SJSA1 (cell line): ENCODE measurements around the gene KDM5A. TPM values are rescaled to one million over a fixed set of nuclear protein-coding genes. Genes with fewer than 3 reads are reported as not detected.

ENCODE experiments used
- DNase-seq, 2 experiments: peaks; one replicate each; pipeline ENCODE4 v3.0.0-alpha.2; 2015 to 2020; ENCODE audit warnings: low spot score in 2 of 2, low read depth in 1 of 2
- H3K27ac ChIP-seq: fragments of 250-450 bp; sonication (Bioruptor Pico); 2 replicates; pipeline ENCODE4 v1.5.1; 2020; ENCODE audit warnings: mild to moderate bottlenecking, moderate library complexity
- H3K27me3 ChIP-seq: fragments of 250-450 bp; sonication (Bioruptor Pico); replicated peaks from 2 replicates; pipeline ENCODE4 v1.5.1; 2020; ENCODE audit warnings: mild to moderate bottlenecking, moderate library complexity
- H3K36me3 ChIP-seq: fragments of 250-450 bp; sonication (Bioruptor Pico); 2 replicates; pipeline ENCODE4 v1.5.1; 2020; ENCODE audit warnings: mild to moderate bottlenecking
- H3K4me1 ChIP-seq: fragments of 250-450 bp; sonication (Bioruptor Pico); replicated peaks from 2 replicates; pipeline ENCODE4 v1.6.1; 2021; ENCODE audit warnings: mild to moderate bottlenecking
- H3K4me3 ChIP-seq: fragments of 250-450 bp; sonication (Bioruptor Pico); 2 replicates; pipeline ENCODE4 v1.5.1; 2020; ENCODE audit warnings: mild to moderate bottlenecking
- H3K9me3 ChIP-seq: fragments of 250-450 bp; sonication (Bioruptor Pico); replicated peaks from 2 replicates; pipeline ENCODE4 v1.5.1; 2020; ENCODE audit warnings: mild to moderate bottlenecking
- total RNA-seq: library from RNA; depleted of rRNA; stranded (reverse); fragments of >200 nt; shearing (Covaris generic); gene quantifications from 2 replicates; pipeline ENCODE4 v1.2.3, GENCODE V29; 2014

KDM5A gene
- total RNA-seq, 1 experiment from 2014 or later: 65.3 TPM

GRCh38 chr12:256958-257357 is 132.2 kb downstream of the KDM5A start:
- no peaks in the 10 kb centered on the region for H3K36me3 ChIP-seq
- no peak overlapping the region for H3K4me3 ChIP-seq
- DNase-seq: no peak
- no peaks in the 10 kb centered on the region for H3K4me1 ChIP-seq
- no peak overlapping the region for H3K27ac ChIP-seq
- H3K9me3 ChIP-seq: no peaks in the 10 kb centered on the region
- peaks cover 26% of the 10 kb centered on the region for H3K27me3 ChIP-seq

DNA sequence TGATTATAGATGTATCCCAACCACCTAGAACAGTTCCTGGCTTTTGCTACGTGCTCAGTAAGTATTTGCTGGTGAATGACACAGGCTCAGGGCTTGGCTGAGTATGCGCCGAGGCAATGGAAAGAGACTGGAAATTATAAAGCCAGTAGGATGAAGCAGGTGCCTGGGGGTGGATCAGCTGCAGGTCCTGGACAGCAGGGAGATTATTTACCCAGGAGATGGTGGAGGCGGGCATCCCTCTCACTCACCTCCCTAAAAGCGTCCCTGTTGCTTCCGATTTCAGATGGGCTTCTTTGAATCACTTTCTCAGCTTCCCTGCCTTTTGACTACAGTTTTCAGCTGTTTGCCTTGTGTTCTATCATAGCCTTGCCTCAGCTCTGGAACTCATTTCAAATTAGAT is 132.9 kb downstream of the KDM5A start:
- no peaks in the 10 kb centered on the region for H3K36me3 ChIP-seq
- H3K27me3 ChIP-seq: peaks cover 24% of the 10 kb centered on the region
- DNase-seq: no peak
- H3K4me3 ChIP-seq: no peak overlapping the region
- H3K27ac ChIP-seq: no peak overlapping the region
- no peaks in the 10 kb centered on the region for H3K9me3 ChIP-seq
- H3K4me1 ChIP-seq: no peaks in the 10 kb centered on the region

- DNase-seq: no peak
- Histone ChIP-seq H3K4me1 (no peaks in the 10 kb centered on the region), H3K27me3 (peaks cover 15% of the 10 kb centered on the region), H3K27ac (no peak overlapping the region), H3K9me3 (no peaks in the 10 kb centered on the region), H3K36me3 (no peaks in the 10 kb centered on the region), H3K4me3 (no peak overlapping the region)
Measured at GRCh38 chr12:254912-255311, 134.2 kb downstream of the KDM5A start.

- 0 out of 2 replicates have a peak, but pooled peaks cover 10% of the 10 kb centered on the region for H3K27me3 ChIP-seq
- no peaks in the 10 kb centered on the region for H3K9me3 ChIP-seq
- no peak for DNase-seq
- H3K36me3 ChIP-seq: no peaks in the 10 kb centered on the region
- no peaks in the 10 kb centered on the region for H3K4me1 ChIP-seq
- H3K4me3 ChIP-seq: no peak overlapping the region
- H3K27ac ChIP-seq: no peak overlapping the region
Measured at GRCh38 chr12:254039-254438, 135.1 kb downstream of the KDM5A start.

- no peak for DNase-seq
- Histone ChIP-seq H3K36me3 (no peaks in the 10 kb centered on the region), H3K4me1 (no peaks in the 10 kb centered on the region), H3K27me3 (0 out of 2 replicates have a peak, but pooled peaks cover 10% of the 10 kb centered on the region), H3K27ac (no peak overlapping the region), H3K4me3 (no peak overlapping the region), H3K9me3 (no peaks in the 10 kb centered on the region)
Measured at GRCh38 chr12:253116-253831, 135.8 kb downstream of the KDM5A start.

- no peaks in the 10 kb centered on the region for H3K4me1 ChIP-seq
- H3K9me3 ChIP-seq: no peaks in the 10 kb centered on the region
- DNase-seq: no peak
- no peak overlapping the region for H3K27ac ChIP-seq
- no peak overlapping the region for H3K4me3 ChIP-seq
- H3K27me3 ChIP-seq: 0 out of 2 replicates have a peak, but pooled peaks cover 10% of the 10 kb centered on the region
- H3K36me3 ChIP-seq: no peaks in the 10 kb centered on the region
Measured at GRCh38 chr12:252636-253035, 136.5 kb downstream of the KDM5A start.

DNA sequence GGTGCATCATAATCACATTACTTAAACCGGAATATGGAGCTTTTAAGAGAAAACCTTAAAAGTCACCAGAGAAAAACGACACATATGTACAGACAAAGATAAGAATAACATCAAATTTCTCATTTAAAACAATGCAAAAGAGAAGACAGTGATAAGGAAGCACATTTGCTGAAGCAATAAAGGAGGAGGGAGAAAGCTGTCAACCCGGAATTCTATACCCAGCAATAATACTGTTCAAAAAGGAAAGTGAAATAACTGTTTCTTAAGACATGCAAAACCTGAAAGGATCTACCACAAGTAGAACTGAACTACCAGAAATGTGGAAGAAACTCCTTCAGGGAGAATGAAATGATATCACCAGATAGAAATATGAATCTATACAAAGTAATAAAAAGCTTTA is 141.8 kb downstream of the KDM5A start:
- Histone ChIP-seq H3K27me3 (0 out of 2 replicates have a peak, but pooled peaks cover 2% of the 10 kb centered on the region), H3K27ac (no peak overlapping the region), H3K4me3 (no peak overlapping the region), H3K36me3 (no peaks in the 10 kb centered on the region), H3K4me1 (no peaks in the 10 kb centered on the region), H3K9me3 (no peaks in the 10 kb centered on the region)
- DNase-seq: no peak

- Histone ChIP-seq H3K9me3 (0 out of 2 replicates have a peak, but pooled peaks cover 4% of the 10 kb centered on the region), H3K36me3 (no peaks in the 10 kb centered on the region)
- no peak for DNase-seq
Measured at GRCh38 chr12:243381-243780, 145.7 kb downstream of the KDM5A start.

GRCh38 chr12:242496-242895 is 146.6 kb downstream of the KDM5A start:
- DNase-seq: no peak
- Histone ChIP-seq H3K27me3 (no peaks in the 10 kb centered on the region; the same call in 1 of the 2 replicates), H3K27ac (no peak overlapping the region), H3K36me3 (no peaks in the 10 kb centered on the region), H3K4me3 (no peak overlapping the region), H3K4me1 (no peaks in the 10 kb centered on the region), H3K9me3 (peaks cover 4% of the 10 kb centered on the region; the same call in 1 of the 2 replicates)

More at GRCh38 chr12:243381-243780, 145.7 kb downstream of the KDM5A start:
- no peak overlapping the region for H3K4me3 ChIP-seq
- H3K27me3 ChIP-seq: no peaks in the 10 kb centered on the region; the same call in 1 of the 2 replicates
- no peak overlapping the region for H3K27ac ChIP-seq
- no peaks in the 10 kb centered on the region for H3K4me1 ChIP-seq

- H3K36me3 ChIP-seq: no peaks in the 10 kb centered on the region
- H3K27me3 ChIP-seq: no peaks in the 10 kb centered on the region; the same call in 1 of the 2 replicates
- H3K27ac ChIP-seq: no peak overlapping the region
- H3K4me1 ChIP-seq: no peaks in the 10 kb centered on the region
- DNase-seq: no peak
- peaks cover 11% of the 10 kb centered on the region; the same call in 1 of the 2 replicates for H3K9me3 ChIP-seq
- H3K4me3 ChIP-seq: no peak overlapping the region
Measured at GRCh38 chr12:241266-241665, 147.9 kb downstream of the KDM5A start.

- Histone ChIP-seq H3K27ac (no peak overlapping the region), H3K4me3 (no peak overlapping the region), H3K4me1 (no peaks in the 10 kb centered on the region), H3K36me3 (no peaks in the 10 kb centered on the region), H3K27me3 (no peaks in the 10 kb centered on the region; the same call in 1 of the 2 replicates), H3K9me3 (peaks cover 12% of the 10 kb centered on the region; the same call in 1 of the 2 replicates)
- DNase-seq: no peak
Measured at GRCh38 chr12:240566-240965, 148.6 kb downstream of the KDM5A start.

DNA sequence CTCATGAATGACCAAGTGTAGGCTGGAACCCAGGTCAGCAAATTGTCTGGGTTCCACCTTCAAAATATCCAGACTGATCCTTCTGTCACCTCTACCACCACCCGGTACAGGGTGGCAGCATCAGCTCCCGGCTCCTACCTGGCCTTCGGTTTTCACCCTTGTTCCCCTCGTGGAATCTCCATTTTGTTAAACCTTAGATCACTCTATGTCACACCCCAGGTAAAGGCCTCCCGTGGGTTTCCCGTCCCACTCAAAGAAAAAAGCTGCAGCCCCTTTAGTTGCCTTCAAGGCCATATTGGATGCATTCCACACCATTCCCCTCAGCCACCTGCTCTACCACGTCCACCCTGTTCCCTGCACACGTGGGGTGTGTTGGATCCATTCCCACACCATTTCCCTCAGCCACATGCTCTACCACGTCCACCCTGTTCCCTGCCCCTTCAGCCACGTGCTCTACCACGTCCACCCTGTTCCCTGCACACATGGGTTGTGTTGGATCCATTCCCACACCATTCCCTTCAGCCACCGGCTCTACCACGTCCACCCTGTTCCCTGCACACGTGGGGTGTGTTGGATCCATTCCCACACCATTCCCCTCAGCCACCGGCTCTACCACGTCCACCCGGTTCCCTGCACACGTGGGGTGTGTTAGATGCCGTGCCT is 150.3 kb downstream of the KDM5A start:
- no peak for DNase-seq
- H3K27ac ChIP-seq: no peak overlapping the region
- no peaks in the 10 kb centered on the region; the same call in 1 of the 2 replicates for H3K27me3 ChIP-seq
- H3K36me3 ChIP-seq: no peaks in the 10 kb centered on the region
- no peak overlapping the region for H3K4me3 ChIP-seq
- H3K9me3 ChIP-seq: peaks cover 23% of the 10 kb centered on the region
- H3K4me1 ChIP-seq: no peaks in the 10 kb centered on the region

DNA sequence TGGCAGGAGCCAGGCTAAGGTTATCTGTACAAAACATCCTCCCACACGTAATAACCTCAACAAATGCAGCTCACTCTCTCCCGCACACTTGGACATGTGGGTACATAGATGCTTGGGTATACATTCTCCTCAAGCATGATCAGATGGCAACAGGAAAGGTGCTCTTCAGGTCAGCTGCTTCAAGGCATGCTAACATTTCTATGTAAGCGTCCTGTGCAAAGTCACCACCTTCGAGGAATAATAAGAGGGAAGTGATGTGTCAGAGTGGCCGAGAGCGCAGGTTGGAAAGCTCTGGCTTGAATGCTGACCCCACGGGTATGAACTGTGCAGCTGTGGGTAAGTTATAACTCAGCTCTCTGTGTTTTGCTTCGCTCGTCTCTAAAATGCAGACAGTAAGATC is 151.0 kb downstream of the KDM5A start:
- peaks cover 24% of the 10 kb centered on the region for H3K9me3 ChIP-seq
- no peaks in the 10 kb centered on the region for H3K4me1 ChIP-seq
- no peak overlapping the region for H3K4me3 ChIP-seq
- DNase-seq: no peak
- no peaks in the 10 kb centered on the region for H3K36me3 ChIP-seq
- H3K27ac ChIP-seq: no peak overlapping the region
- H3K27me3 ChIP-seq: no peaks in the 10 kb centered on the region; the same call in 1 of the 2 replicates
